ENCODE measurements around the gene CREBRF. TPM values are rescaled to one million over a fixed set of nuclear protein-coding genes. Genes with fewer than 3 reads are reported as not detected.
"Not testable (repeated sequence)": the region's sequence is repeated elsewhere in the genome, so short reads cannot be mapped to it uniquely, and the experiment has no call there.

The CREBRF gene, protein sequence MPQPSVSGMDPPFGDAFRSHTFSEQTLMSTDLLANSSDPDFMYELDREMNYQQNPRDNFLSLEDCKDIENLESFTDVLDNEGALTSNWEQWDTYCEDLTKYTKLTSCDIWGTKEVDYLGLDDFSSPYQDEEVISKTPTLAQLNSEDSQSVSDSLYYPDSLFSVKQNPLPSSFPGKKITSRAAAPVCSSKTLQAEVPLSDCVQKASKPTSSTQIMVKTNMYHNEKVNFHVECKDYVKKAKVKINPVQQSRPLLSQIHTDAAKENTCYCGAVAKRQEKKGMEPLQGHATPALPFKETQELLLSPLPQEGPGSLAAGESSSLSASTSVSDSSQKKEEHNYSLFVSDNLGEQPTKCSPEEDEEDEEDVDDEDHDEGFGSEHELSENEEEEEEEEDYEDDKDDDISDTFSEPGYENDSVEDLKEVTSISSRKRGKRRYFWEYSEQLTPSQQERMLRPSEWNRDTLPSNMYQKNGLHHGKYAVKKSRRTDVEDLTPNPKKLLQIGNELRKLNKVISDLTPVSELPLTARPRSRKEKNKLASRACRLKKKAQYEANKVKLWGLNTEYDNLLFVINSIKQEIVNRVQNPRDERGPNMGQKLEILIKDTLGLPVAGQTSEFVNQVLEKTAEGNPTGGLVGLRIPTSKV
- total RNA-seq, result 1 to 10 TPM; 8.7 to 10.0 TPM

DNA sequence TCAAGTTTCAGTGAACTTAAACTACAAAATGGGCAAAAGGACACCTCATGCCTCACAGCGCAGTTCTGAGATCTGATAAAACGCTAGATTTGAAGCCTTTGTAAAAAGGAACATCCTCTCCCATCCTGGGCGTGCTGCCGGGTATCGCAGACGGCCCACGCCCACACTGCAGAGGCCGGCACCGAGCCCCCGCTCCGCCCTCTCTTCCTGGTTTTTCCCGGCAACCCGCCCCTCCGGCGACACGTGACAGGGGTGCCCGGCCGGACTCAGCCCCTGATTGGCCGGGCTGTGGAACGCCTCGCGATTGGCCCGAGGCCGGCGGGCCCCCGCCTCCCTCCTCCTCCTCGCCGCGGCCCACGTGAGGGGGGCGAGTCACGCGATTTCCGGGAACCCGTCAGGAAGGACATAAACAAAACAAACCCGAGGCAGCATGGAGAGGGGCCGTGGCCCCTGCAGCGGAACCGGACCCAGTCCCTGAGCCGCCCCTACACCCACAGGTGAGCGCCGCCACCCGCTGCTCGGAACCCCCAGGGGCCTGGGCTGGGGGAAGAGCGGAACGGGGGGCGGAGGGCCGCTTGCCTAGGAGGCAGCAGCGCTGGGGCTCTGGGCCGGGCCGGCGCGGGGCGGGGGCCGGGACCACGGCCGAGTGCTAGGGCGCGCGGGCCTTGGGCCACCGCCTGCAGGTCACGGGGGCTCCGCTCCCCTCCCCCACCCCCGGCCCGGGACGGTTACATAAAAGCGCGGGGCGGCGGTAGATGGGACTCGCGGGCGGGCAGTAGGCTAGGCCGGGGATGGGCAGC, at the start of gene CREBRF:
TSS of gene CREBRF (plus strand) at position 370 of the 800 bp plus-strand sequence. CDS start 24,424 bp downstream, outside the sequence.
- POLR2A ChIA-PET, result interaction anchor here (0.7 to 2.8 kb wide), 8 partner anchors 9 to 279 kb away, joined by 3 to 36 read pairs (median 4); partner anchors contain the start of genes ATP6V0E1 and BNIP1
- peak; percentile 77 for ATAC-seq
- Mint-ChIP-seq H3K4me1 (ENCODE audit: low read depth) (peaks cover 47% of the 10 kb centered on the region), H3K36me3 (ENCODE audit: low read depth) (no peaks in the 10 kb centered on the region), H3K27me3 (ENCODE audit: low read depth) (no peaks in the 10 kb centered on the region), H3K4me3 (peak within 1 kb of the TSS; percentile 93), H3K27ac (peak within 1 kb of the TSS; percentile 95), H3K9me3 (ENCODE audit: insufficient read depth) (no peaks in the 10 kb centered on the region)
- DNase-seq, result peak; percentile 98
- CTCF ChIA-PET, result interaction anchor here (1.0 to 1.3 kb wide), 2 partner anchors 10 to 72 kb away, joined by 4 to 5 read pairs; partner anchors contain the start of gene ATP6V0E1

DNA sequence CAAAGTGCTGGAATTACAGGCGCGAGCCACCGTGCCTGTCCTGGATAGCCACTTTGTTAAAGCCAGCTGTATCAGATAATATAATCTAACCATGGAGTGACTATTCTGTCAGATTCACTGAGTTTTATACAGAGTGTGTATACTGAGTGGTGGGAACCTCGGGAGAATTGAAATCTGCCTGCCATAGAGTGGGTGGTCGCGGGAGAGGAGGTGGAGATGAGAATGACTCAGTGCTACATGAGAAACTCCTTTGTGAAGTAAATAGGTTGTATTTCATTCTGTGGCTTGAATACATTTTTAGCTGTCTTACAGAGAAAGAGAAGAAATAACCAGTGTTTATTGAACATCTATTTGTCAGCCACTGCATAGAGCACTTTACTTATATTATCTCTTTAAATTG, 46.1 kb upstream of the CREBRF start:
- POLR2A ChIA-PET, result interaction anchor here (0.6 kb wide), 1 partner anchor 834 kb away, joined by 3 read pairs; no protein-coding TSS in a partner anchor
- H3K36me3 Mint-ChIP-seq (ENCODE audit: low read depth), result peaks cover 19% of the 10 kb centered on the region
- peaks cover 9% of the 10 kb centered on the region for H3K4me1 Mint-ChIP-seq (ENCODE audit: low read depth)
- H3K27ac Mint-ChIP-seq, result no peak overlapping the region
- CTCF ChIA-PET, result interaction anchor here (1.2 kb wide), 1 partner anchor 15 kb away, joined by 5 read pairs; no protein-coding TSS in a partner anchor
- H3K27me3 Mint-ChIP-seq (ENCODE audit: low read depth), result no peaks in the 10 kb centered on the region
- DNase-seq, result no peak
- H3K4me3 Mint-ChIP-seq, result no peak overlapping the region
- no peak for ATAC-seq
- H3K9me3 Mint-ChIP-seq (ENCODE audit: insufficient read depth), result no peaks in the 10 kb centered on the region

DNA sequence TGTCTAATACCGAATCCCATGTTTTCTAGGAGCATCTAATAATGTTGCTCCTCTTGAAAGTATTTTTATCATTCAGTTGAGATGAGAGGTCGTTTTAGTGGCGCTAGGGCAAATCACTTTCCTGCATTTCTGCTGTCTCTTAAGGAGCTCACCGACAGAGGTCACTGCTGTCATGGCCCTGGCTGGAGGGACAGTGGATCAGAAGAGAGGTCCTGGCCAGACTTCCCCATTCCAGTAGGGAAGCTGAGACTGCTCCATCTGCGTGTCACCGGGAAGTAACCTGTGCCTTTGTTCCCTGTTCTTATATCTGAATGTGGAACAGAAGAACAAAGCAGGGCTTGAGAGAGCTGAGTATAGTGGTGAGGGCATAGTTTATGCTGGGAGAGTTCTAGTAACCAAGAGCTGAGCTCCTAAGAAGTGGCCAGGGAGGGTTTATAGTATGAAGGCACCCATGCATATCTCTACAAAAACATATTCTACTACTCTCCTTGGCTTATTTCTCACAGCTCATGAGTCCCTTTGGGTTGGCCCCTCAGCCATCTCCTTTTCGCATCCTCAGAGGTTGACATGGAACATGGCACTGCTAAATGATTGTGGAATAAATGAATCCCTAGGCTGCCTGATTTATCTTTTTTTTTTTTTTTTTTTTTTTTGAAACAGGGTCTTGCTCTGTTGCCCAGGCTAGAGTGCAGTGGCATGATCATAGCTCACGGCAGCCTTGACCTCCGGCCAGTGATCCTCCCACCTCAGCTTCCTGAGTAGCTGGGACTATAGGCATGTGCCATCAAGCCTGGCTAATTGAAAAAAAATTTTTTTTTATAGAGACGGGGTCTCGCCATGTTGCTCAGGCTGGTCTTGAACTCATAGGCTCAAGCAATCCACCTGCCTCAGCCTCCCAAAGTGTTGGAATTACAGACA, 45.3 kb upstream of the CREBRF start:
- POLR2A ChIA-PET, result interaction anchor here (0.6 kb wide), 1 partner anchor 835 kb away, joined by 3 read pairs; no protein-coding TSS in a partner anchor
- H3K4me1 Mint-ChIP-seq (ENCODE audit: low read depth), result peaks cover 9% of the 10 kb centered on the region

DNA sequence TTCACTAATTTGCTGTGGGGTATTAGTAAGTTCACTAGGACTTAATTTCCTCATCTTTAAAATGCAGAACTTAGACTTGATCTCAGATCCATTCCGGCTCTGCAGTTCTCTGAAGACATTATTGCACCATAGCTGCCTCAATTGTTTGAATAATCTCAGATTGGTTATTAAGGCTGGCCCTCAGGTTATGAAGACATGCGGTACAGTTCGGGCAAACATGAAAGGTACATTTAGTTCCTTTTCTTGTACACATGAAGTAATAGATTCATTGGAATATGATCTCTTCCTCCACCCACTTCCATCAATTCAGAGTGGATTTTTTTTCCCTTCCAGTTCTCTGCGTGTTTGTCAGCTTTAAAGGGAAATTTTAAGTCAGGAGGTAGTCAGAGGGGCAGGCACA, 44.6 kb upstream of the CREBRF start:
- Mint-ChIP-seq H3K27ac (no peak overlapping the region), H3K4me1 (ENCODE audit: low read depth) (peaks cover 16% of the 10 kb centered on the region), H3K4me3 (no peak overlapping the region), H3K36me3 (ENCODE audit: low read depth) (peaks cover 19% of the 10 kb centered on the region), H3K9me3 (ENCODE audit: insufficient read depth) (no peaks in the 10 kb centered on the region), H3K27me3 (ENCODE audit: low read depth) (no peaks in the 10 kb centered on the region)
- POLR2A ChIA-PET, result no interaction called here
- DNase-seq (no peak), ATAC-seq (no peak)
- CTCF ChIA-PET, result interaction anchor here (1.1 kb wide), 1 partner anchor 299 kb away, joined by 3 read pairs; no protein-coding TSS in a partner anchor

More for the DNA sequence above, 45.3 kb upstream of the CREBRF start:
- H3K36me3 Mint-ChIP-seq (ENCODE audit: low read depth), result peaks cover 19% of the 10 kb centered on the region
- no peaks in the 10 kb centered on the region for H3K27me3 Mint-ChIP-seq (ENCODE audit: low read depth)
- CTCF ChIA-PET, result interaction anchor here (1.1 to 1.2 kb wide), 2 partner anchors 15 to 298 kb away, joined by 3 to 5 read pairs; no protein-coding TSS in a partner anchor
- ATAC-seq (no peak), DNase-seq (no peak)
- no peak overlapping the region for H3K4me3 Mint-ChIP-seq
- no peak overlapping the region for H3K27ac Mint-ChIP-seq
- H3K9me3 Mint-ChIP-seq (ENCODE audit: insufficient read depth), result no peaks in the 10 kb centered on the region

DNA sequence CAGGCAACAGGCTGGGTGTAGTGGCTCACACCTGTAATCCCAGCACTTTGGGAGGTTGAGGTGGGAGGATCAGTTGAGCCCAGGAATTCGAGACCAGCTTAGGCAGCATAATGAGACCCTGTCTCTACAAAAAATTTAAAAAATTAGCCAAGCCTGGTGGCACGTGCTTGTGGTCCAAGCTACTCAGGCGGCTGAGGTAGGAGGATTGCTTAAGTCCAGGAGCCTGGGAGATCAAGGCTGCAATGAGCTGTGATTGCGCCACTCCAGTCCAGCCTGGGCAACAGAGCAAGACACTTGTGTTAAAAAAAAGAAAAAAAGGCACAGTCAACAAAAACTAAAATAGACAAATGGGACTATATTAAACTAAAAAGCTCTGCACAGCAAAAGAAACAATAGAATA, 43.3 kb upstream of the CREBRF start:
- ChIA-PET POLR2A (no interaction called here), CTCF (no interaction called here)
- no peak overlapping the region for H3K27ac Mint-ChIP-seq
- peaks cover 18% of the 10 kb centered on the region for H3K36me3 Mint-ChIP-seq (ENCODE audit: low read depth)
- H3K9me3 Mint-ChIP-seq (ENCODE audit: insufficient read depth), result no peaks in the 10 kb centered on the region
- ATAC-seq (no peak), DNase-seq (no peak)
- H3K4me1 Mint-ChIP-seq (ENCODE audit: low read depth), result peaks cover 16% of the 10 kb centered on the region
- no peak overlapping the region for H3K4me3 Mint-ChIP-seq
- no peaks in the 10 kb centered on the region for H3K27me3 Mint-ChIP-seq (ENCODE audit: low read depth)

DNA sequence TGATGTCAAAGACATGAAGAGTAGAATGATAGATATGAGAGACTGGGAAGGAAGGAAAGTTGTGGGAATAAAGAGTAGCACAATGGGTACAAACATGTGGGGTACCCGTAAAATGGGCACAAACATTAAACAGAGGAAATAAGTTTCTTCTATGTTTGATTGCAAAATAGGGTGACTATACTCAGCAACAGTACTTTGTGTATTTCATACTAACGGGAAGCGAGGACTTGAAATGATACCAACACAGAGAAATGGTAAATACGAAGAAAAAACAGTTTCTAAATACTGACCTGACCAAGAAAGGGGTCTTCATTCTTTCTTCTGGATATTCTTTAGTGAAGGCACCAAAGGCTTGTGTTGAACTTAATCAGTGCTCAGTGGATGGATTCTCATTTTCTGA, 41.5 kb upstream of the CREBRF start:
- CTCF ChIA-PET, result interaction anchor here (1.1 to 1.2 kb wide), 2 partner anchors 15 to 21 kb away, joined by 3 read pairs; no protein-coding TSS in a partner anchor

DNA sequence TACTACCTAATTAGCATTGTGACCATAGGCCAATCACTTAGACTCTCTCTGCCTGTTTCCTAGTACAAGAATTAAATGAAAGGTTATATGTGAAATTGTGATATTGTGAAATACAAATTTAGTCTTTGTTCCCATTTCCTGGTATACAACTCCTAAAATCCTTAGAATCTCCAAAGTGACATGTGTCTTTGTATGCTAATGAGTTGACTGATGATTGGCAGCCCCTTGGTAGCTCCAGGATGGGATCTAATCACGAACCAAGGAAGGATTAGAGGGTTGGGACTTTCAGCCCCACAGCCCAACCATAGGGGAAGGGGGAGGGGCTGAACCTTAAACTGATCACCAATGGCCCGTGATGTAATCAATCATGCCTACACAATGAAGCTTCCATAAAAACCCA, 41.0 kb upstream of the CREBRF start:
- ChIA-PET CTCF (interaction anchor here (1.1 to 1.2 kb wide), 2 partner anchors 16 to 21 kb away, joined by 3 read pairs; no protein-coding TSS in a partner anchor), POLR2A (no interaction called here)
- no peak for DNase-seq

More for the DNA sequence above, 41.5 kb upstream of the CREBRF start:
- ATAC-seq (no peak), DNase-seq (no peak)
- H3K4me3 Mint-ChIP-seq, result no peak overlapping the region
- H3K4me1 Mint-ChIP-seq (ENCODE audit: low read depth), result peaks cover 16% of the 10 kb centered on the region
- H3K36me3 Mint-ChIP-seq (ENCODE audit: low read depth), result peaks cover 20% of the 10 kb centered on the region
- no peaks in the 10 kb centered on the region for H3K9me3 Mint-ChIP-seq (ENCODE audit: insufficient read depth)
- no peaks in the 10 kb centered on the region for H3K27me3 Mint-ChIP-seq (ENCODE audit: low read depth)
- H3K27ac Mint-ChIP-seq, result no peak overlapping the region
- POLR2A ChIA-PET, result no interaction called here

DNA sequence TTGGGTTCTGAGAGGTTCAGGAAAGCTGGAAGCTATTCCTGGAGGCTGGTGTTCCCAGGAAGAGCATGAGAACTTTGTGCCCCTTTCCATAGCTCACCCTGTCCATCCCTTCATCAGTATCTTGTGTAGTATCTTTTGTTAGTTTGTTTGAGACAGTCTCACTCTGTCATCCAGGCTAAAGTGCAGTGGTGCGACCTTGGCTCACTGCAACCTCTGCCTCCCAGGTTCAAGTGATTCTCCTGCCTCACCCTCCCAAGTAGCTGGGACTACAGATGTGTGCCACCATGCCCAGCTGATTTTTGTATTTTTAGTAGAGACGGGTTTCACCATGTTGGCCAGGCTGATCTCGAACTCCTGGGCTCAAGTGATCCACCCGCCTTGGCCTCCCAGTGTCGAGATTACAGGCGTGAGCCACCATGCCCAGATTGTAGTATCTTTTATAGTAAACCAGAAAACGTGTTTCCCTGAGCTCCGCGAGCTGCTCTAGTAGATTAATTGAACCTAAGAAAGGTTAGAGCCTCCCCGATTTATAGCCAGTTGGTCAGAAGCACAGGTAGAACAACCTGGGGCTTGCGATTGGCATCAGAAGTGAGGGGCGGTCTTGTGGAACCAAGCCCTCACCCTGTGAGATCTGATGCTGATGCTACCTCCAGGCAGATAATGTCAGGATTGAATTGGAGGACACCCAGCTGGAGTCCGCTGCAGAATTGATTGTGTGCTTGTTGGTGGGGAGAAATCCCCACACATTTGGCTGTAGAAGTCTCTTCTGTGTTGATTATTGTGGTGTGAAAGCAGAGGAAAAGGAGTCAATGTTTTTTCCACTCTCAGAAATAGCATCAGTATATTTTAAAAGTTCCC, 40.3 kb upstream of the CREBRF start:
- ATAC-seq (no peak), DNase-seq (no peak)
- H3K4me3 Mint-ChIP-seq, result no peak overlapping the region
- POLR2A ChIA-PET, result no interaction called here
- no peaks in the 10 kb centered on the region for H3K9me3 Mint-ChIP-seq (ENCODE audit: insufficient read depth)
- H3K27me3 Mint-ChIP-seq (ENCODE audit: low read depth), result no peaks in the 10 kb centered on the region
- H3K36me3 Mint-ChIP-seq (ENCODE audit: low read depth), result peaks cover 24% of the 10 kb centered on the region
- peaks cover 12% of the 10 kb centered on the region for H3K4me1 Mint-ChIP-seq (ENCODE audit: low read depth)
- CTCF ChIA-PET, result interaction anchor here (1.1 to 1.2 kb wide), 2 partner anchors 16 to 22 kb away, joined by 3 read pairs; no protein-coding TSS in a partner anchor
- peak overlapping the region; percentile 2 for H3K27ac Mint-ChIP-seq

More for the DNA sequence above, 41.0 kb upstream of the CREBRF start:
- Mint-ChIP-seq H3K9me3 (ENCODE audit: insufficient read depth) (no peaks in the 10 kb centered on the region), H3K27ac (no peak overlapping the region), H3K27me3 (ENCODE audit: low read depth) (no peaks in the 10 kb centered on the region), H3K36me3 (ENCODE audit: low read depth) (peaks cover 22% of the 10 kb centered on the region), H3K4me1 (ENCODE audit: low read depth) (peaks cover 12% of the 10 kb centered on the region), H3K4me3 (no peak overlapping the region)
- ATAC-seq, result no peak

DNA sequence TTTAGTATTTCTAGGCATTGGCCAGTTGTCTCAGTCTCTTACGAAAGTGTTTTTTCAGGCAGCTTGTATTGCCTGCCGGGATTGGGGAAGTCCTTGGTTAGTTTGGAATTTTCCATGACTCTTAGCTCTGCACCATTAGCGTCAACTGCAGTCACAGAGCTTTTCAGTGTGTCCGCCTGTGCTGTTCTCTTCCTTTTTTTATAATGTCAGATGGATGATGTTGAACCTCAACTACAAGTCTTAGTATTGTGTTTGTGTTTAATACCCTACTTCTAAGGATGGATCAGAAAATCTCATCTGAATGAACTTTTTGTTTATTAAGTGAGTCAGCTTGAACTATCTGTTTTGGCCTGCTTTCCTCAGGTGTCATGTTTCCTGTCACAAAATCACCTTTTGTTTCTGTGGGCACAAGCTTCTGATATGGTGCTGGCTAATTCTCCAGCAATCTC, 39.5 kb upstream of the CREBRF start:
- POLR2A ChIA-PET, result no interaction called here
- H3K27ac Mint-ChIP-seq, result no peak overlapping the region
- H3K36me3 Mint-ChIP-seq (ENCODE audit: low read depth), result peaks cover 28% of the 10 kb centered on the region
- H3K9me3 Mint-ChIP-seq (ENCODE audit: insufficient read depth), result no peaks in the 10 kb centered on the region
- H3K4me1 Mint-ChIP-seq (ENCODE audit: low read depth), result peaks cover 12% of the 10 kb centered on the region
- H3K27me3 Mint-ChIP-seq (ENCODE audit: low read depth), result no peaks in the 10 kb centered on the region
- no peak for DNase-seq
- CTCF ChIA-PET, result no interaction called here
- H3K4me3 Mint-ChIP-seq, result no peak overlapping the region
- ATAC-seq, result no peak

DNA sequence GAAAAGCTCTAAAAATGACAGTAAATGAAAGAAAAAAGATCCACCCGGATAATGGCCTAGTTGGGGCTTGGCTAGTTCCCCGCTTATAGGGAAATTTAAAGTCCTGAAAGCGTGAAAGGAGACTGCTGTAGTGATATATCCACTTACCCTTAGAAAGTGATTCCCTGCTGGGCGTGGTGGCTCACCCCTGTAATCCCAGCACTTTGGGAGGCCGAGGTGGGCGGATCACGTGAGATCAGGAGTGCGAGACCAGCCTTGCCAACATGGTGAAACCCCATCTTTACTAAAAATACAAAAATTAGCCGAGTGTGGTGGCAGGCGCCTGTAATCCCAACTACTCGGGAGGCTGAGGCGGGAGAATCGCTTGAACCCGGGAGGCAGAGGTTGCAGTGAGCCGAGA, 39.1 kb upstream of the CREBRF start:
- POLR2A ChIA-PET; H3K9me3 Mint-ChIP-seq (ENCODE audit: insufficient read depth); H3K4me3 Mint-ChIP-seq; DNase-seq; CTCF ChIA-PET; H3K27ac Mint-ChIP-seq; H3K27me3 Mint-ChIP-seq (ENCODE audit: low read depth); ATAC-seq: not testable (repeated sequence)
- Mint-ChIP-seq H3K4me1 (ENCODE audit: low read depth) (peaks cover 12% of the 10 kb centered on the region), H3K36me3 (ENCODE audit: low read depth) (peaks cover 28% of the 10 kb centered on the region)
